Mammary epithelial cell (primary cell): ENCODE measurements around the gene CRELD1.

ENCODE experiments used
- EZH2 ChIP-seq: IDR thresholded peaks from 2 replicates; pipeline ENCODE4 v1.6.1; 2012; ENCODE audit warnings: low read length, inconsistent platforms, borderline replicate concordance
- TF ChIP-seq, protein P1 (sequence below), 2 donors: IDR thresholded peaks in 1 of 2; conservative IDR thresholded peaks in 1 of 2; 2 replicates each; pipeline ENCODE4 v1.5.1; 2011 to 2012; ENCODE audit warnings: inconsistent platforms in 2 of 2, low read length in 2 of 2, mild to moderate bottlenecking in 2 of 2, control low read depth in 1 of 2, low read depth in 1 of 2; ENCODE audit not compliant: insufficient read depth in 1 of 2; ENCODE audit errors: extremely low read depth in 1 of 2

DNA sequence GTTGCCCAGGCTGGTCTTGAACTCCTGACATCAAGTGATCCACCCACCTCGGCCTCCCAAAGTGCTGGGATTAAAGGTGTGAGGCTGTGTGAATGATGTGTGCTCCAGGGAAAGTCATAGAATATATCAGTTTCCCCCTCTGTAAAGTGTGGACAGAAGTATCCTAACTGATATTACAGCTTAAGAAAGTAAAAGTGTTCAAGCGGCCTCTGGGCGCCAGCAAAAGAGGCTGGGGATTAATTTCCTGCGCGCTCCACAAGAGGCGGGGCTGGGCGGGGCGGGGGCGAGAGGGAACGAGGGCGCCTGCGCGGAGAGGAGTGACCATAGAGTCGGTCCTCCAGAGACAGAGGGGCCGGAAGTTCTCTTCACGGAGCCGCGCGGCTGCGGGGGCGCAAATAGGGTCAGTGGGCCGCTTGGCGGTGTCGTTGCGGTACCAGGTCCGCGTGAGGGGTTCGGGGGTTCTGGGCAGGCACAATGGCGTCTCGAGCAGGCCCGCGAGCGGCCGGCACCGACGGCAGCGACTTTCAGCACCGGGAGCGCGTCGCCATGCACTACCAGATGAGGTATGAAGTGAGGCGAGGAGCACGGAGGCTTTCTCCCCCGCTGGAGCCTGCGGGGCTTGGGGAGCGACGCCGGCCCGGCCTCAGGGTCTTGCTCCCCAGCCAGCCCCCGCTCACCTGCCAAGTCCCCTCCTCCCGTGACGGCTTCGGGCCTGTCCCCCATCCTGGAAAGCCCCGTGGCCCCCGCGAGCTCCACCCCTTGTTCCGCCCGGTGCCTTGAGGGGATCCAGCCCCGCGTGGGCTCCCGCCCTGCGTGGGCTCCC is 43.2 kb upstream of the CRELD1 start, which contains the start of gene JAGN1:
- TF ChIP-seq, protein P1, sequence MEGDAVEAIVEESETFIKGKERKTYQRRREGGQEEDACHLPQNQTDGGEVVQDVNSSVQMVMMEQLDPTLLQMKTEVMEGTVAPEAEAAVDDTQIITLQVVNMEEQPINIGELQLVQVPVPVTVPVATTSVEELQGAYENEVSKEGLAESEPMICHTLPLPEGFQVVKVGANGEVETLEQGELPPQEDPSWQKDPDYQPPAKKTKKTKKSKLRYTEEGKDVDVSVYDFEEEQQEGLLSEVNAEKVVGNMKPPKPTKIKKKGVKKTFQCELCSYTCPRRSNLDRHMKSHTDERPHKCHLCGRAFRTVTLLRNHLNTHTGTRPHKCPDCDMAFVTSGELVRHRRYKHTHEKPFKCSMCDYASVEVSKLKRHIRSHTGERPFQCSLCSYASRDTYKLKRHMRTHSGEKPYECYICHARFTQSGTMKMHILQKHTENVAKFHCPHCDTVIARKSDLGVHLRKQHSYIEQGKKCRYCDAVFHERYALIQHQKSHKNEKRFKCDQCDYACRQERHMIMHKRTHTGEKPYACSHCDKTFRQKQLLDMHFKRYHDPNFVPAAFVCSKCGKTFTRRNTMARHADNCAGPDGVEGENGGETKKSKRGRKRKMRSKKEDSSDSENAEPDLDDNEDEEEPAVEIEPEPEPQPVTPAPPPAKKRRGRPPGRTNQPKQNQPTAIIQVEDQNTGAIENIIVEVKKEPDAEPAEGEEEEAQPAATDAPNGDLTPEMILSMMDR (conservative IDR thresholded peaks at IDR 0.05 in 1 of 2, IDR thresholded peaks at IDR 0.05 in 1 of 2; ENCODE audit: extremely low read depth in 1 of 2, insufficient read depth in 1 of 2, low read depth in 1 of 2, low read length in 2 of 2) = no peak
- TF ChIP-seq EZH2 = no peak
